GM12865 (cell line): Measurements from ENCODE around the gene KRTAP12-1.
A peak's percentile ranks its signal among the peaks of the same experiment; 100 is the strongest.
"Not testable (repeated sequence)": the region's sequence is repeated elsewhere in the genome, so short reads cannot be mapped to it uniquely, and the experiment has no call there.

Experiments used
- DNase-seq: peaks from one replicate; pipeline ENCODE4 v3.0.0; 2010; ENCODE audit warnings: low read depth
- H3K4me3 ChIP-seq: 2 replicates; pipeline ENCODE4 v1.5.1; 2011; ENCODE audit warnings: mild to moderate bottlenecking, low read depth, low read length, control low read depth
- TF ChIP-seq, protein P1 (sequence below): IDR thresholded peaks from 2 replicates; pipeline ENCODE4 v1.5.1; 2011; ENCODE audit warnings: low read length, control low read depth, low read depth, inconsistent platforms; ENCODE audit not compliant: insufficient read depth; ENCODE audit errors: missing control alignments

Gene KRTAP12-1

GRCh38 chr21:44687671-44688070, 5.7 kb upstream of the KRTAP12-1 start:
- TF ChIP-seq, protein P1, sequence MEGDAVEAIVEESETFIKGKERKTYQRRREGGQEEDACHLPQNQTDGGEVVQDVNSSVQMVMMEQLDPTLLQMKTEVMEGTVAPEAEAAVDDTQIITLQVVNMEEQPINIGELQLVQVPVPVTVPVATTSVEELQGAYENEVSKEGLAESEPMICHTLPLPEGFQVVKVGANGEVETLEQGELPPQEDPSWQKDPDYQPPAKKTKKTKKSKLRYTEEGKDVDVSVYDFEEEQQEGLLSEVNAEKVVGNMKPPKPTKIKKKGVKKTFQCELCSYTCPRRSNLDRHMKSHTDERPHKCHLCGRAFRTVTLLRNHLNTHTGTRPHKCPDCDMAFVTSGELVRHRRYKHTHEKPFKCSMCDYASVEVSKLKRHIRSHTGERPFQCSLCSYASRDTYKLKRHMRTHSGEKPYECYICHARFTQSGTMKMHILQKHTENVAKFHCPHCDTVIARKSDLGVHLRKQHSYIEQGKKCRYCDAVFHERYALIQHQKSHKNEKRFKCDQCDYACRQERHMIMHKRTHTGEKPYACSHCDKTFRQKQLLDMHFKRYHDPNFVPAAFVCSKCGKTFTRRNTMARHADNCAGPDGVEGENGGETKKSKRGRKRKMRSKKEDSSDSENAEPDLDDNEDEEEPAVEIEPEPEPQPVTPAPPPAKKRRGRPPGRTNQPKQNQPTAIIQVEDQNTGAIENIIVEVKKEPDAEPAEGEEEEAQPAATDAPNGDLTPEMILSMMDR, result no peak
- DNase-seq, result no peak

GRCh38 chr21:44686843-44687561, 5.0 kb upstream of the KRTAP12-1 start:
- H3K4me3 ChIP-seq, result no peak overlapping the region
- DNase-seq, result no peak
- TF ChIP-seq, protein P1, result no peak

More at GRCh38 chr21:44687671-44688070, 5.7 kb upstream of the KRTAP12-1 start:
- no peak overlapping the region for H3K4me3 ChIP-seq

- H3K4me3 ChIP-seq, result no peak overlapping the region
- TF ChIP-seq, protein P1, result no peak
- peak; percentile 36 for DNase-seq
Observed at GRCh38 chr21:44686000-44686781, 4.2 kb upstream of the KRTAP12-1 start.

DNA sequence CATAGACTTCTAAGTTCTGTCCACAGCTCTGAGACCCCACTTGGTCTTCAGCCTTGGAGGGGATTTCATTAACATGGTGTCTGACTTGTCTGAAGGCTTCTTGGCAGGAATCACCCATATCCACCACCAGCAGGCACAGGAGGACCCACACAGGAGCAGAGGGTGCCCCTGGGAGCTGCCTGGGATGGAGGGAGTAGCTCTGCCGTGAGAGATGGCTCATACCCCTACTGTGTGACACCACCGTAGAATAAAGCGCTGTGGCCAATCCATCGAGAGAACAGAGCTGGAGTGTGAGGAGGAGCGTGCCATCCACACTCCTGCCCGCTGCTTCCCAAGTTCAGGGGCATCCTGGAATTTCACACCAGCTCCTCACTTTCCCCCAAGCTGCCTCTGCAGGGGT, 3.1 kb upstream of the KRTAP12-1 start:
- not testable (repeated sequence) for H3K4me3 ChIP-seq, DNase-seq

DNA sequence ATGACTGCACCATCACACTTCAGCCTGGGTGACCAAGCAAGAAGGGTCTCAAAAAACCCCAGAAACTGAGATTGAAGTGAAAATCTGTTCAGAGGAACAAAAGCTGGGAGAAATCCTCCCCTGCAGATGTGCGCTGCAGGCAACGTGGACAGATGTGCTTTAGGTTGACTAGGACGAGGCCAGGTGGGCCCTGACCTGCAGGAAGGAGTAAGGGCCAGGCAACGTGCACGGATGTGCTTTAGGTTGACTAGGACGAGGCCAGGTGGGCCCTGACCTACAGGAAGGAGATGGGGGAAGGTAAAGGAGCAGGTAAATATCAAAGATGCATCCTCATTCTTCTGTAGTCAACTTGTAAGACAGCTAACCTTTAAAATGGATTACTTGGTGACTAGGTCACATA, 2.5 kb upstream of the KRTAP12-1 start:
- TF ChIP-seq, protein P1, result no peak
- no peak for DNase-seq
- H3K4me3 ChIP-seq, result no peak overlapping the region

GRCh38 chr21:44684077-44684476, 2.1 kb upstream of the KRTAP12-1 start:
- TF ChIP-seq, protein P1, result no peak
- no peak overlapping the region for H3K4me3 ChIP-seq
- no peak for DNase-seq

DNA sequence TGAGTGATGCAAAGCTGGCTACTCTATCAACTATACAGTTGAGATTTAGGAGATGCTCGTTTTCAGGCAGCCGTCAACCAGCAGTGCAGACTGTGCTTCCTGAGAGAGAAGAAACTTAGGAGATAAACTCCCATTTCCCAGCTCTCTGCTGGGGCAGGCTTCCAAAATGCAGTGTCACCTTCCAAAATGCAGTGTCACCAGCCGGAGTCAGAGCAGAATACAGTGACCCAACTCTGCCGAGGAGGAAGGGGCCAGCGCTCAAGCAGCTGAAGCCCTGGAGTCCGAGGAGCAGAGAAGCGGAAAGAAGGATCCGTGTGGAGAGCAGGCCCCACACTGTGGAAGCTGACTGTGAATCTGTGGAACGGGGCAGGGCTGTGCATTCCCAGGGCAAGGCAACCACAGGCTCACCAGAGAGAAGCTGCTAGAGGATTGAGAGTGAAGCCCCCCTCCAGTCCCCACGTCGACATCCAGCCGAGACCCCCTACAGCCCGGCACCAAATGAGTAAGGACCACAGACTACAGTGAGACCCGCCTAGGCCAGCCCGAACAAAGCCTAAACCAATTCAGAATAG, 703 bp upstream of the KRTAP12-1 start:
- H3K4me3 ChIP-seq, result no peak overlapping the region
- TF ChIP-seq, protein P1, result no peak
- no peak for DNase-seq
